Measurements from ENCODE around the gene HMGXB4. TPM values are rescaled to one million over a fixed set of nuclear protein-coding genes. Genes with fewer than 3 reads are reported as not detected.

HMGXB4 gene, protein sequence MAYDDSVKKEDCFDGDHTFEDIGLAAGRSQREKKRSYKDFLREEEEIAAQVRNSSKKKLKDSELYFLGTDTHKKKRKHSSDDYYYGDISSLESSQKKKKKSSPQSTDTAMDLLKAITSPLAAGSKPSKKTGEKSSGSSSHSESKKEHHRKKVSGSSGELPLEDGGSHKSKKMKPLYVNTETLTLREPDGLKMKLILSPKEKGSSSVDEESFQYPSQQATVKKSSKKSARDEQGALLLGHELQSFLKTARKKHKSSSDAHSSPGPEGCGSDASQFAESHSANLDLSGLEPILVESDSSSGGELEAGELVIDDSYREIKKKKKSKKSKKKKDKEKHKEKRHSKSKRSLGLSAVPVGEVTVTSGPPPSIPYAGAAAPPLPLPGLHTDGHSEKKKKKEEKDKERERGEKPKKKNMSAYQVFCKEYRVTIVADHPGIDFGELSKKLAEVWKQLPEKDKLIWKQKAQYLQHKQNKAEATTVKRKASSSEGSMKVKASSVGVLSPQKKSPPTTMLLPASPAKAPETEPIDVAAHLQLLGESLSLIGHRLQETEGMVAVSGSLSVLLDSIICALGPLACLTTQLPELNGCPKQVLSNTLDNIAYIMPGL
- 25.7 and 26.8 TPM in 2 replicates for total RNA-seq
- long read RNA-seq, transcript HMGXB4-203 (4 exons, 1,257 nt): major isoform, 10 of 45 reads
- long read RNA-seq, transcript HMGXB4-204 (5 exons, 1,325 nt): minor isoform, 7 of 45 reads
- long read RNA-seq, partial matches to known transcripts: 25 of 45 reads
- long read RNA-seq, other reads (novel, unspliced or antisense): 3 of 45 reads

DNA sequence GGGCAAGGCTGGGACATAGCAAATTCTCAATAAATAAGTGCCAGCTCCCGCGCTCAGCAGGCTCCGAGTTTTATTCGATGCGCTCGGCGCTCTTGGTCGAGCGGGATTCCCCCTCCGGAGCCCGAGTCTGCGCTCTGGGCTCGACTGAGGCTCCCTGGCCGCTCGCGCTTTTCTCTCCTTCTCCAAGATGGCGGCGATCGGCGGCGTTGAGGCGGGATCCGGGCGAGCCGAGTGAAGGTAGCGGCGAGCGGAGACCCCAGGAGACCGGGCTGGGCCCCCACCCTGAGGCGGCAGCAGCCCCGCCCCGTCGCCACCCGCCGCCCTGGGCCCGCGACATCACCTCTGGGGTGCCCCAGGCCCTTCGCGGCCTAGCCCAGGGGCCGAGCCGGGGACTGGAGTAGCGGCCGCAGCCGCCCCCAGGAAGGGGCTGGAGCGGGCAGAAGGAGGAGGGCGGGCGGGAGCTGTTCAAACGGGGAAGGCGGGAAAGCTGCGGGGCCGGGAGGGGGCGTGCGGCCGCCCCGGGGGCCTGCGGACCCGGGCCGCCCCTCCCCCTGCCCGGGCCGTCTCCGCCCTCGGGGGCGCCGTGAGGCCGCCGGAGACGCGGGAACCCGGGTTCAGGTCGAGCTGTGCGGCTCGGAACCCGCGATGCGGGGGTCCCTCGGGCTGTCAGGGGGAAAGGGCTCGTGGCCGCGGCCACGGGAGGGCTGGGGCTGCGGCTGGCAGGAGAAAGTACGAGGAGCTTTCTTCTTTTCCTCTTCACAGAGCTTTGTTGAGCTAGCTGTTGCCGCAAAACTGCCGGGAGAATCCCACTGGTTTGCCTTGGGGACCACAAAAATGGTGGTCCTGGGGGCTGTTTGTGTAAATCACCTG lies at the start of gene HMGXB4:
Gene HMGXB4, plus strand, starts transcription at position 173 of the 870 bp plus-strand sequence. CDS start 4,898 bp downstream, outside the sequence.
- Mint-ChIP-seq H3K4me1 (ENCODE audit: unreplicated experiment) (peaks cover 20% of the 10 kb centered on the region), H3K36me3 (ENCODE audit: unreplicated experiment) (no peaks in the 10 kb centered on the region), H3K27me3 (ENCODE audit: unreplicated experiment) (no peaks in the 10 kb centered on the region), H3K27ac (ENCODE audit: unreplicated experiment) (peak within 1 kb of the TSS; percentile 90), H3K4me3 (ENCODE audit: unreplicated experiment) (peak within 1 kb of the TSS; percentile 87), H3K9me3 (ENCODE audit: unreplicated experiment) (no peaks in the 10 kb centered on the region)
- TF ChIP-seq, protein P1, sequence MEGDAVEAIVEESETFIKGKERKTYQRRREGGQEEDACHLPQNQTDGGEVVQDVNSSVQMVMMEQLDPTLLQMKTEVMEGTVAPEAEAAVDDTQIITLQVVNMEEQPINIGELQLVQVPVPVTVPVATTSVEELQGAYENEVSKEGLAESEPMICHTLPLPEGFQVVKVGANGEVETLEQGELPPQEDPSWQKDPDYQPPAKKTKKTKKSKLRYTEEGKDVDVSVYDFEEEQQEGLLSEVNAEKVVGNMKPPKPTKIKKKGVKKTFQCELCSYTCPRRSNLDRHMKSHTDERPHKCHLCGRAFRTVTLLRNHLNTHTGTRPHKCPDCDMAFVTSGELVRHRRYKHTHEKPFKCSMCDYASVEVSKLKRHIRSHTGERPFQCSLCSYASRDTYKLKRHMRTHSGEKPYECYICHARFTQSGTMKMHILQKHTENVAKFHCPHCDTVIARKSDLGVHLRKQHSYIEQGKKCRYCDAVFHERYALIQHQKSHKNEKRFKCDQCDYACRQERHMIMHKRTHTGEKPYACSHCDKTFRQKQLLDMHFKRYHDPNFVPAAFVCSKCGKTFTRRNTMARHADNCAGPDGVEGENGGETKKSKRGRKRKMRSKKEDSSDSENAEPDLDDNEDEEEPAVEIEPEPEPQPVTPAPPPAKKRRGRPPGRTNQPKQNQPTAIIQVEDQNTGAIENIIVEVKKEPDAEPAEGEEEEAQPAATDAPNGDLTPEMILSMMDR (IDR thresholded peaks at IDR 0.05): peak; percentile 37
- DNase-seq (ENCODE audit: extremely low spot score, unreplicated experiment): peak; percentile 95

DNA sequence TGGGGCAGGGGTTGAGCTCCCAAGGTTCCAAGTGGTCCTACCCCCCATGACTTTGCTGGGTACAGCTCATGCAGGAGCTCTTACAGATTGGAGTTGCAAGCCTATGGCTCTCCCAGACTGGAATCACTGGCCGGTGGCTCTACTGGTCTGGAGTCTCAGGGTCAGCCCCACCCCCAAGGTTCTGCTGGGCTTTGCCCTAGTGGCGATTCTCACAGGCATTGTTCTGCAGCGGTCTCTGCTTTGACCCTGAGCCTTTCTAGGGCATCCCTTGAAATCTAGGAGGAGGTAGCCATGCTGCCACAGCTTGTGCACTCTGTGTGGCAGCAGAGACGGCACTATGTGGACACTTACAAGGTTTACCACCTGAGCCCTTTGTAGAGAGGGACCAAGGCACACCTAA lies 49.3 kb upstream of the HMGXB4 start:
- no peak overlapping the region for H3K27ac Mint-ChIP-seq (ENCODE audit: unreplicated experiment)
- H3K36me3 Mint-ChIP-seq (ENCODE audit: unreplicated experiment): no peaks in the 10 kb centered on the region
- TF ChIP-seq, protein P1 (IDR thresholded peaks at IDR 0.05): no peak
- no peak overlapping the region for H3K4me3 Mint-ChIP-seq (ENCODE audit: unreplicated experiment)
- H3K9me3 Mint-ChIP-seq (ENCODE audit: unreplicated experiment): no peaks in the 10 kb centered on the region
- H3K27me3 Mint-ChIP-seq (ENCODE audit: unreplicated experiment): peaks cover 15% of the 10 kb centered on the region
- DNase-seq (ENCODE audit: extremely low spot score, unreplicated experiment): no peak
- no peaks in the 10 kb centered on the region for H3K4me1 Mint-ChIP-seq (ENCODE audit: unreplicated experiment)

- Mint-ChIP-seq H3K4me1 (ENCODE audit: unreplicated experiment) (no peaks in the 10 kb centered on the region), H3K36me3 (ENCODE audit: unreplicated experiment) (no peaks in the 10 kb centered on the region), H3K9me3 (ENCODE audit: unreplicated experiment) (no peaks in the 10 kb centered on the region), H3K27ac (ENCODE audit: unreplicated experiment) (no peak overlapping the region), H3K4me3 (ENCODE audit: unreplicated experiment) (no peak overlapping the region), H3K27me3 (ENCODE audit: unreplicated experiment) (peaks cover 15% of the 10 kb centered on the region)
- DNase-seq (ENCODE audit: extremely low spot score, unreplicated experiment): no peak
- TF ChIP-seq, protein P1 (IDR thresholded peaks at IDR 0.05): no peak
These were observed 48.1 kb upstream of the HMGXB4 start for GRCh38 chr22:35209203-35209602.

- no peak overlapping the region for H3K4me3 Mint-ChIP-seq (ENCODE audit: unreplicated experiment)
- peaks cover 7% of the 10 kb centered on the region for H3K27me3 Mint-ChIP-seq (ENCODE audit: unreplicated experiment)
- no peaks in the 10 kb centered on the region for H3K36me3 Mint-ChIP-seq (ENCODE audit: unreplicated experiment)
- no peak for DNase-seq (ENCODE audit: extremely low spot score, unreplicated experiment)
- H3K4me1 Mint-ChIP-seq (ENCODE audit: unreplicated experiment): no peaks in the 10 kb centered on the region
- TF ChIP-seq, protein P1 (IDR thresholded peaks at IDR 0.05): no peak
- H3K27ac Mint-ChIP-seq (ENCODE audit: unreplicated experiment): no peak overlapping the region
- H3K9me3 Mint-ChIP-seq (ENCODE audit: unreplicated experiment): no peaks in the 10 kb centered on the region
These were observed 45.3 kb upstream of the HMGXB4 start for GRCh38 chr22:35212009-35212408.
